Activated CD4-positive, alpha-beta T cell treated with anti-CD3 and anti-CD28 coated beads, Interleukin-2, amount 50 U/mL, for 1 hour (primary cell): ENCODE results near the gene KIRREL3.

ENCODE experiments used
- DNase-seq: peaks from one replicate; pipeline ENCODE4 v3.0.0-alpha.2; 2020

Gene KIRREL3

GRCh38 chr11:126624506-126624905 lies 376.1 kb downstream of the KIRREL3 start:
- DNase-seq = no peak

- DNase-seq = no peak
Measured at GRCh38 chr11:126619516-126619915, 381.1 kb downstream of the KIRREL3 start.

- DNase-seq = no peak
Measured at GRCh38 chr11:126615845-126616244, 384.7 kb downstream of the KIRREL3 start.

GRCh38 chr11:126613272-126613671 lies 387.3 kb downstream of the KIRREL3 start:
- no peak for DNase-seq

GRCh38 chr11:126612671-126613070 lies 387.9 kb downstream of the KIRREL3 start:
- no peak for DNase-seq

- DNase-seq = no peak
Measured at GRCh38 chr11:126611438-126611837, 389.1 kb downstream of the KIRREL3 start.

- DNase-seq = no peak
Measured at GRCh38 chr11:126608658-126609057, 391.9 kb downstream of the KIRREL3 start.

GRCh38 chr11:126607776-126608541 lies 392.6 kb downstream of the KIRREL3 start:
- no peak for DNase-seq

GRCh38 chr11:126607374-126607773 lies 393.2 kb downstream of the KIRREL3 start:
- no peak for DNase-seq

- DNase-seq = no peak
Measured at GRCh38 chr11:126606484-126606883, 394.1 kb downstream of the KIRREL3 start.

GRCh38 chr11:126604461-126604860 lies 396.1 kb downstream of the KIRREL3 start:
- no peak for DNase-seq

GRCh38 chr11:126603486-126603885 lies 397.1 kb downstream of the KIRREL3 start:
- DNase-seq = no peak

- no peak for DNase-seq
Measured at GRCh38 chr11:126602993-126603392, 397.6 kb downstream of the KIRREL3 start.

GRCh38 chr11:126602349-126602940 lies 398.1 kb downstream of the KIRREL3 start:
- no peak for DNase-seq

- DNase-seq = no peak
Measured at GRCh38 chr11:126601550-126602215, 398.9 kb downstream of the KIRREL3 start.

GRCh38 chr11:126601136-126601535 lies 399.4 kb downstream of the KIRREL3 start:
- no peak for DNase-seq

- DNase-seq = no peak
Measured at GRCh38 chr11:126599217-126599897, 401.2 kb downstream of the KIRREL3 start.

GRCh38 chr11:126598344-126599216 lies 402.0 kb downstream of the KIRREL3 start:
- DNase-seq = no peak

- no peak for DNase-seq
Measured at GRCh38 chr11:126597041-126597440, 403.5 kb downstream of the KIRREL3 start.

- DNase-seq = no peak
Measured at GRCh38 chr11:126596474-126596873, 404.1 kb downstream of the KIRREL3 start.

GRCh38 chr11:126595560-126595959 lies 405.0 kb downstream of the KIRREL3 start:
- no peak for DNase-seq

GRCh38 chr11:126594921-126595367 lies 405.6 kb downstream of the KIRREL3 start:
- no peak for DNase-seq
